Measurements from ENCODE around the gene DMD.

Gene DMD

GRCh38 chrX:32937043-32937442 is 274.3 kb downstream of the DMD start:
- TF ChIP-seq EZH2 (optimal IDR thresholded peaks at IDR 0.05; ENCODE audit: low read depth, low read length): no peak
- no peak for TF ChIP-seq CTCF (IDR thresholded peaks at IDR 0.05; ENCODE audit: low read length)
- TF ChIP-seq EZH2phosphoT487 (IDR thresholded peaks at IDR 0.05; ENCODE audit: low read length): no peak
- no peak for DNase-seq
- no peak overlapping the region for H3K4me3 ChIP-seq (ENCODE audit: low read length)
- H3K9me3 ChIP-seq (replicated peaks; ENCODE audit: insufficient read depth, low read length): no peaks in the 10 kb centered on the region
- no peaks in the 10 kb centered on the region for H3K27me3 ChIP-seq (replicated peaks; ENCODE audit: insufficient read depth, low read length)
- H3K4me2 ChIP-seq (ENCODE audit: low read depth, low read length): no peak overlapping the region
- H3K36me3 ChIP-seq (replicated peaks; ENCODE audit: insufficient read depth, low read length): no peaks in the 10 kb centered on the region
- H3F3A ChIP-seq (ENCODE audit: insufficient read depth, low read length): no peaks in the 10 kb centered on the region
- no peak overlapping the region for H3K9ac ChIP-seq (ENCODE audit: low read length)
- H2AFZ ChIP-seq (ENCODE audit: low read length): no peak overlapping the region
- H3K79me2 ChIP-seq (ENCODE audit: low read length): no peaks in the 10 kb centered on the region
- no peaks in the 10 kb centered on the region for H3K4me1 ChIP-seq (ENCODE audit: low read length)
- no peaks in the 10 kb centered on the region for H4K20me1 ChIP-seq (ENCODE audit: insufficient read depth, low read length)
- no peak overlapping the region for H3K27ac ChIP-seq (ENCODE audit: low read length)
- no peaks in the 10 kb centered on the region for H3K9me2 ChIP-seq (replicated peaks; ENCODE audit: insufficient read depth, low read length)

GRCh38 chrX:32933548-32933947 is 277.8 kb downstream of the DMD start:
- Histone ChIP-seq H3K27ac (ENCODE audit: low read length) (no peak overlapping the region), H3K4me1 (ENCODE audit: low read length) (no peaks in the 10 kb centered on the region), H2AFZ (ENCODE audit: low read length) (no peak overlapping the region), H3K9me2 (replicated peaks; ENCODE audit: insufficient read depth, low read length) (no peaks in the 10 kb centered on the region), H3K4me3 (ENCODE audit: low read length) (no peak overlapping the region), H3K9me3 (replicated peaks; ENCODE audit: insufficient read depth, low read length) (no peaks in the 10 kb centered on the region), H3K4me2 (ENCODE audit: low read depth, low read length) (no peak overlapping the region), H3K36me3 (replicated peaks; ENCODE audit: insufficient read depth, low read length) (no peaks in the 10 kb centered on the region), H3K79me2 (ENCODE audit: low read length) (no peaks in the 10 kb centered on the region), H4K20me1 (ENCODE audit: insufficient read depth, low read length) (no peaks in the 10 kb centered on the region), H3K9ac (ENCODE audit: low read length) (no peak overlapping the region), H3F3A (ENCODE audit: insufficient read depth, low read length) (no peaks in the 10 kb centered on the region), H3K27me3 (replicated peaks; ENCODE audit: insufficient read depth, low read length) (no peaks in the 10 kb centered on the region)
- DNase-seq: no peak
- TF ChIP-seq CTCF (IDR thresholded peaks at IDR 0.05; ENCODE audit: low read length) (no peak), EZH2phosphoT487 (IDR thresholded peaks at IDR 0.05; ENCODE audit: low read length) (no peak), EZH2 (optimal IDR thresholded peaks at IDR 0.05; ENCODE audit: low read depth, low read length) (no peak)

GRCh38 chrX:32929040-32929439 is 282.3 kb downstream of the DMD start:
- H3K4me2 ChIP-seq (ENCODE audit: low read depth, low read length): no peak overlapping the region
- no peaks in the 10 kb centered on the region for H3K4me1 ChIP-seq (ENCODE audit: low read length)
- no peak for TF ChIP-seq EZH2phosphoT487 (IDR thresholded peaks at IDR 0.05; ENCODE audit: low read length)
- no peak for TF ChIP-seq CTCF (IDR thresholded peaks at IDR 0.05; ENCODE audit: low read length)
- no peak for TF ChIP-seq EZH2 (optimal IDR thresholded peaks at IDR 0.05; ENCODE audit: low read depth, low read length)
- no peak overlapping the region for H3K27ac ChIP-seq (ENCODE audit: low read length)
- no peaks in the 10 kb centered on the region for H3K36me3 ChIP-seq (replicated peaks; ENCODE audit: insufficient read depth, low read length)
- H3F3A ChIP-seq (ENCODE audit: insufficient read depth, low read length): no peaks in the 10 kb centered on the region
- no peak for DNase-seq
- H2AFZ ChIP-seq (ENCODE audit: low read length): no peak overlapping the region
- H3K9me3 ChIP-seq (replicated peaks; ENCODE audit: insufficient read depth, low read length): no peaks in the 10 kb centered on the region
- no peaks in the 10 kb centered on the region for H3K27me3 ChIP-seq (replicated peaks; ENCODE audit: insufficient read depth, low read length)
- H4K20me1 ChIP-seq (ENCODE audit: insufficient read depth, low read length): no peaks in the 10 kb centered on the region
- H3K9me2 ChIP-seq (replicated peaks; ENCODE audit: insufficient read depth, low read length): no peaks in the 10 kb centered on the region
- no peak overlapping the region for H3K4me3 ChIP-seq (ENCODE audit: low read length)
- no peak overlapping the region for H3K9ac ChIP-seq (ENCODE audit: low read length)
- no peaks in the 10 kb centered on the region for H3K79me2 ChIP-seq (ENCODE audit: low read length)

Measured in MM.1S (cell line).